ENCODE results near the gene CD244.

CD244 gene

GRCh38 chr1:160844447-160845232 lies 18.0 kb downstream of the CD244 start:
- no peak for DNase-seq

GRCh38 chr1:160841079-160841478 lies 21.6 kb downstream of the CD244 start:
- DNase-seq: no peak

GRCh38 chr1:160839746-160840145 lies 22.9 kb downstream of the CD244 start:
- DNase-seq: no peak

GRCh38 chr1:160838888-160839287 lies 23.8 kb downstream of the CD244 start:
- no peak for DNase-seq

GRCh38 chr1:160837558-160838205 lies 25.0 kb downstream of the CD244 start:
- no peak for DNase-seq

- DNase-seq: no peak
Observed at GRCh38 chr1:160836981-160837557, 25.6 kb downstream of the CD244 start.

GRCh38 chr1:160836561-160836960 lies 26.1 kb downstream of the CD244 start:
- no peak for DNase-seq

GRCh38 chr1:160835751-160836150 lies 26.9 kb downstream of the CD244 start:
- DNase-seq: no peak

GRCh38 chr1:160834945-160835565 lies 27.6 kb downstream of the CD244 start:
- no peak for DNase-seq

GRCh38 chr1:160830321-160831153 lies 32.1 kb downstream of the CD244 start:
- DNase-seq: peak; percentile 43

GRCh38 chr1:160829766-160830165 lies 32.9 kb downstream of the CD244 start:
- no peak for DNase-seq

GRCh38 chr1:160827418-160827817 lies 35.3 kb downstream of the CD244 start:
- no peak for DNase-seq

- DNase-seq: no peak
Observed at GRCh38 chr1:160826546-160826945, 36.1 kb downstream of the CD244 start.

- no peak for DNase-seq
Observed at GRCh38 chr1:160823296-160823695, 39.4 kb downstream of the CD244 start.

GRCh38 chr1:160821627-160822026 lies 41.1 kb downstream of the CD244 start:
- no peak for DNase-seq

- no peak for DNase-seq
Observed at GRCh38 chr1:160819186-160819585, 43.5 kb downstream of the CD244 start.

GRCh38 chr1:160818207-160818937 lies 44.3 kb downstream of the CD244 start:
- no peak for DNase-seq

GRCh38 chr1:160814856-160815255 lies 47.8 kb downstream of the CD244 start:
- DNase-seq: no peak

GRCh38 chr1:160814316-160814715 lies 48.4 kb downstream of the CD244 start:
- DNase-seq: no peak

- DNase-seq: peak; percentile 52
Observed at GRCh38 chr1:160813215-160813614, 49.5 kb downstream of the CD244 start.

GRCh38 chr1:160811147-160811546 lies 51.5 kb downstream of the CD244 start:
- DNase-seq: no peak

- DNase-seq: no peak
Observed at GRCh38 chr1:160810486-160810885, 52.2 kb downstream of the CD244 start.
